ENCODE data around the gene ROGDI.

ROGDI gene

DNA sequence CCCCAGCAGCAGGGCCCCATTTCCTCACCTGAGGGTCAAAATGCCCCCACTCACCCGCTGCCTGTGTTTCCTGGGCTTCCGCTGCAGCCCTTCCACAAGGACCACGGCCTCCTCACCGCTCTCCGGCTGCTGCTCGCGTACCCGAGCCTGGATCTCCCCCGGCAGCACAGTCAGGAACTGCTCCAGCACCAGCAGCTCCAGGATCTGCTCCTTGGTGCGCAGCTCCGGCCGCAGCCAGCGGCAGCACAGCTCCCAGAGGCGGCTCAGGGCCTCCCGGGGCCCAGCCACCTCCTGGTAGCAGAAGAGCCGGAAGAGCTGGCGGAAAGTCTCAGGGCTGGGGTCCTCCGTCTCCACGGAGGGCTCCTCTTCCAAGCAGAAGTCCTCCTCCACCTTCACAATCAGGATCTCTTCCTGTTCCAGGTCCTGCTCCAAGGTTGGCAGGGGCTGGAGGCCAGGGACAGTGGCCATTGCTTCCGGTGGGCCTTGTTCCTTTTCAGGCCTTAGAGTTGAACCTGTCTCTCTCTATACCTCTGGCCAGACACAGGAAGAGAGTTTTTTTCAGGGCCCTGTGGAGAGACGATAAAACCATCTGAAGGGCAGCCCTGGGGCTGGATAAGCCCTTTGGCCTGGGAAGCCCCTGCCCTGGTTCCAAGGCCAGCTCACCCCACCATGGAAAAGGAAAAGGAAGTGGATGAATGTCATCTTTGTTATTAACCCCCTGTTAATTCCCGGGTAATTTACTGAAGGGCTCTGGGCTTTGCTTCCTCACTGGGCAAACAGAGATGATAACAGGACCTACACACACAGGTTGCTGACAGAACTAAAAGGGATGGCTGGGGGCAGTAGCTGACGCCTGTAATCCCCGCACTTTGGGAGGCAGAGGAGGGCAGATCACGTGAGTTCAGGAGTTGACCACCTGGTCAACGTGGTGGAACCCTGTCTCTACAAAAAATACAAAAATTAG lies 36.6 kb downstream of the ROGDI start:
- DNase-seq, result no peak

DNA sequence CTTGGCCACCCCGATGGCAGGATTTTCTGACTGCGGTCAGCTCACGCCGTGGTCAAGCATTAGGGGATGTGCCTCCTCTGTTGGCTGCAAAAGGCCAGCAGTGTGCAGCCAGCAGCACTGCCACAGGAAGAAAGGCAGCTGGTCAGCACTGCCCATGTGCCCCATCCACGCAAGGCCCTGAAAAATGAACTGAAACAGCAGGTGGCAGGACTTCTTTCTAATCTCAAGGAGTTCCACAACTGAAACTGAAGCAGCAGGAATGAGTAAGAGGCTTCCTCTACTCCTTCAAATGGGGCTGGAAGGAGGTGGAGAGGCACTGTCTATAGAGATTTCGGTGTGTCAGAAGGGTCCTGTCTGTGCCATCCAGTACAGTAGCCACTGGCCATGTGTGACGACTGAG lies 38.6 kb downstream of the ROGDI start:
- DNase-seq, result no peak

DNA sequence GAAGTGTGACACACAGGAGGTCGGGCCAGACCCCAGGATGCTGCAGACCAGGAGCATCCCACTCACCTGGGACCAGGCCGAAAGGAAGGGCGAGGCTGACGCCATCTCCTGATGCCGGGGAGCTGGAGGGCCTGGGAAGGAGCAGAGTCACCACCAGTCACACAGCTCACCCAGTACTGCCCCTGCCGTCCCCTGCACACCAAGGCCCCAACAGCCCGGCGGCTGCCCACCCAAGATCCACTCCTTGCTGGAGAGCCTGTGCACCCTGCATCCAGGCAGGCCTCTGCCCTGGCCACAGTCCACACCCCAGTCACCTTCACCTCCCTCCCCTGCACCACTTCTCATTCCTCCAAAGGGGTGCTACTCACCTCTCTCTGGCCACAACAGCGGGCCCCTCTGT lies 40.2 kb downstream of the ROGDI start:
- DNase-seq, result no peak

DNA sequence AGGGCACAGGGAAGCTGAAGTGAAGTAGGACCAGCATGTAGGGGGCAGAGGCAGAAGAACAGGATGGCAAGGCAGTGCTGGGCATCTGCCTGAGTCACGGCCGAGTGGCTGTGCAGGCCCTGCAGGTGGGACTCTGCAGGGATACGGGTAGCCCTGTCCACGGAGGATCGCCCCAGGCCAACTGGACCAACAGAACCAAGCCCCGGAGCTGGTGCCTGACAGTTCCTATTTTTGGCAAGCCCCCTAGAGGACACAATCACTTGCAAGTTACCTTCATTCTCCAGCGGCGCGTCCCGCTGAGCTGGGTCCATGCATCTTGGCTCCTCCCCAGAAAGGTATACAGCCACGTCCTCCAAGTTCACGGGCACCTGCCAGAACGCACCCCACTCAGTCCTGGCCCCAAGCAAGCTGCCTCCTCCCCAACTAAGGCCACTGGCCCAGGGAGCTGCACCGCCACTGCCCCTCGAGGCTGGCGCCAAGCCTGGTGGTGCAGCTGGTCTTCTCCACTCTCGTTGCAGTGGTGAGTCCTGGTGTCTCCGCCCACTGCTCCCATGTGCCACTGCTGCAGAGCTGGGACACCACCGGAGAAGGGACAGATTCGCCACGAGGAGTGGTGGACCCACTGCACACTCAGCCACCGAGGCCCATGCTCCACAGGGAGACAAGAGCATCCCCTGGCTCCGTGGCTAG lies 42.1 kb downstream of the ROGDI start:
- DNase-seq, result no peak

DNA sequence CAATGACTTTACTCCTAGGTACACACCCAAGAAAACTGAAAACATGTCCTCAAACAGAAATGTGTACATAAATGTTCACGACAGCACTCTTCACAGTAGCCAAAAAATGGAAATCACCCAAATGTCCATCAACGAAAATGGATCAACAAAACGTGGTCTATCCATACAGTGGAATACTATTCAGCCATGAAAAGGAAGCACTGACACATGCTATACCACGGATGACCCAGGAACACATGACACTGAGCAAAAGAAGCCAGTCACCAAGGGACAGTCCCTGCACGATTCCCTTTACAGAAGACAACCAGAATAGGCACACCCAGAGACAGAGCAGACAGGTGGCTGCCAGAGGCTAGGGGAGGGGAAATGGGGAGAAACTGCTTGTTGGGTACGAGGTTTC lies 46.7 kb downstream of the ROGDI start:
- no peak for DNase-seq

DNA sequence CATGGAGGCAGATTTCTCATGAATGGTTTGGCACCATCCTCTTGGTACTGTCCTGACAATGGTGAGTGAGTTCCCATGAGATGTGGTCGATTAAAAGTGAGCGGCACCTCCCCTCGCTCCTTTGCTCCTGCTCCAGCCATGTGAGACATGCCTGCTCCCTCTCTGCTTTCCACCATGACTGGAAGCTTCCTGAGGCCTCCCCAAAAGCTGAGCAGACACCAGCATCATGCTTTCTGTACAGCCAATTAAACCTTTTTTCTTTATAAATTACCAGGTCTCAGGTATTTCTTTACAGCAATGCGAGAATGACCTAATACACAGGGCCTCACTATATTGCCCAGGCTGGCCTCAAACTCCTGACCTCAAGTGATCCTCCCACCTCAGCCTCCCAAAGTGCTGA lies 47.6 kb downstream of the ROGDI start:
- DNase-seq, result no peak

DNA sequence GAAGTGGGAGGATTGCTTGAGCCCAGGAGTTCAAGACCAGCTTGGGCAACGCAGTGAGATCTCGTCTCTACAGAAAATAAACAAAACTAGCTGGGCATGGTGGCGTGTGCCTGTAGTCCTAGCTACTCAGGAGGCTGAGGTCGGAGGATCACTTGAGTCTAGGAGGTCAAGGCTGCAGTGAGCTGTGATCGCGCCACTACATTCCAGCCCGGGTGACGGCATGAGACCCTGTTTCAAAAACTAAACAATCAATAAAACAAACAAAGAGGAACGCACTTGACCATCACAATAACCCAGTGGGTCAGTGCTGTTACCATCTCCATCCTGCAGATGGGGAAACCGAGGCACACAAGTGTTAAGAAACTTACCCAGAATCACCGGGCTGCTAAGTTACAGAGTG lies 49.2 kb downstream of the ROGDI start:
- DNase-seq, result no peak

DNA sequence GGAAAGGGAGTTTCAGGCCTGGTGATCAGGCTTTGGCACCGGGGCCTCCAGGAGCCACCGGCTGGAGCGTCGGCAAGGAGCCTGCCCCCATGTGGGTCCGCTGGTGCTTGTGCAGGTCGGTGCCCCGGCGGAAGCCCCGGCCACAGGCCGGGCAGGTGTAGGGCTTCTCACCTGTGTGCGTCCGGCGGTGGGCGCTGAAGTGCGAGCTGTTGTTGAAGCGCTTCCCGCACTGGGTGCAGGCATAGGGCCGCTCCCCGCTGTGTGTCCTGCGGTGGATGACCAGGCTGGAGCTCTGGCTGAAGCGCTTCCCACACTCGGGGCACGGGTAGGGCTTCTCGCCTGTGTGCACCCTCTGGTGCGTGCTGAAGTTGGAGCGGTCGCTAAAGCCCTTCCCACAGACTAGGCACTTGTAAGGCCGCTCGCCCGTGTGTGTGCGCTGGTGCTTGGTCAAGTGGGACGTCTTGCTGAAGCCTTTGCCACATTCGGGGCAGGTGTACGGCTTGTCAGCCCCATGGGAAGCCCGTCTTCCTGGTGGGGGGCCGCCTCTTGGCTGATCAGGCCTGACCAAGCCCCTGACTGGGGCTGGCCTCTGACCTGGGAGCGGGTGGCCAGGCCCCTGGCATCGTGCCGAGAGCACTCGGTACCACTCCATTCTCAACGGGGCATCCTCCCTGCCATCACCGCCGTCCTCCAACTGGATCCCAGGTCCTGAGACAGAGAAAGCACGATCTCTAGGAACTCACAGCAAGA lies 49.9 kb downstream of the ROGDI start:
- no peak for DNase-seq

DNA sequence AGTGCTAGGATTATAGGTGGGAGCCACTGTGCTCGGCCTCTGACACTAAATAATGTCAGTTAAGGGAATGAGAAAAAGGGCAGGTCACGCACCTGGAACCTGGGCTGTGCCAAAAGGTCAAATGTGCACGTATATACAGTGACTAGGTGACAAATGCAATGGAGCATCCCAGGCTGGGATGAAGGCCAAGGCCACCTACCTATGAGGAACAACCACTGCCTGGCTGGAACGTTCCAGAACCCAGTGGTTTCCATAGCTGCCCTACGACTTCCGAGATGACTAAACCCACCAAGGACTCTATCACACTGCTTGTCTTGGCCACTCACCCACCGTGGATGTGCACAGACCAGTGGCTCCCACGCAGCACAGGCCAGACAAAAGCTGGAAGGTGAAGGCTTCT lies 51.5 kb downstream of the ROGDI start:
- no peak for DNase-seq

DNA sequence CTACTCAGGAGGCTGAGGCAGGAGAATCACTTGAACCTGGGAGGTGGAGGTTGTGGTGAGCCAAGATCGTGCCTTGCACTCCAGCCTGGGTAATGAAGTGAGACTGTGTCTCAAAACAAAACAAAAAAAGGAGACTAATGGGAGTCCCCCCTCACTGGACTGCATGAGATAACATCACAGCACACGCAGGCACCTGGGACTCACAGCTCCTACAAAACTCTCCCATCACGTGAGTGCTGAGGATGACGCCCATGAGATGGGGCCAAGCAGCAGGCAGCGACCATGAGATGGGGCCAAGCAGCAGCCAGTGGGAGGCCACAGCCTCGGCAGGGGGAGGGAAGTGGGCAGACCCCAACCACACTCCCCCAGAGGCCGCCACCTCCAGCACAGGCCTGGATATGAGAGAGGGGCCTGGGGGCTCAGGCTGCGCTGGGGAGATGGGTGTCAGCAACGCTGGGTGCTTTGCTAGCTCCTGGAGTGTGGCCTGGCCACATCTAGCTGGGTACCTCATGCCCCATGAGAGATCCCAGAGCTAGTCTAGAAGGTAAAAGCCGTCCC lies 52.7 kb downstream of the ROGDI start:
- no peak for DNase-seq

DNA sequence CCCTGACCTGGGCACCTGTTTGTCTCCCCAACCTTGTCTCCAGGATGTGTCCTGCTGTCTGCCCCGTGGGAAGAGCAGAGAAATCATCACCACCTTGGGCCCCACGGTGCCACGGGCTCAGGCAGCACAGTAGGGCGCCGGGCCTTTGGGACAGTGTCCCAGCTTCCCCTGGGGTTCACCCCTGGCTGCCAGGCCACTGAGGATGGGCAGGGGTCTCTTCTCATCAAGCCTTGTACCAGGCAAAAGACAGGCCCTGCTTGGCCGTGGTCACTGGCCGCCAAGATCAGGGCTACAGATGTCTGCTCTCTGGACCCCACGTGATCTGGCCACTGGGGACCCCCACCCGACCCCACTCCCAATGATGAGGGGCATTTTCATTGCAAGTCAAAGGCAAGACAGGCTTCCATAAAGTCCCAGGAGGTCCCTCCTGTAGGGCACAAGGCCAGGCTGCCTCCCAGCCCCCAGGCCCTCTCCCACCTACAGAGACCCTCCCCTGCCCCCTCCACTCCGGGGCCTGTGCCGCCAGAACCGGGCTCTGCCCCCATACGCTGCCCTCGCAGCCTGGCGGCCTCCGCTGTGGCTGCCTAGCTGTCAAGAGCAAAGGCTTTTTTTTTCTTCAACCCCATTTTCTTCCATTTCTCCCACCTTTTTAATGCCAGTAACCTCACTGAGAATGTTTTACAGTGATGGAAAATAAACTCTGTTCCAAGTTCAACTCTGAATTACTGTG lies 53.6 kb downstream of the ROGDI start:
- no peak for DNase-seq

DNA sequence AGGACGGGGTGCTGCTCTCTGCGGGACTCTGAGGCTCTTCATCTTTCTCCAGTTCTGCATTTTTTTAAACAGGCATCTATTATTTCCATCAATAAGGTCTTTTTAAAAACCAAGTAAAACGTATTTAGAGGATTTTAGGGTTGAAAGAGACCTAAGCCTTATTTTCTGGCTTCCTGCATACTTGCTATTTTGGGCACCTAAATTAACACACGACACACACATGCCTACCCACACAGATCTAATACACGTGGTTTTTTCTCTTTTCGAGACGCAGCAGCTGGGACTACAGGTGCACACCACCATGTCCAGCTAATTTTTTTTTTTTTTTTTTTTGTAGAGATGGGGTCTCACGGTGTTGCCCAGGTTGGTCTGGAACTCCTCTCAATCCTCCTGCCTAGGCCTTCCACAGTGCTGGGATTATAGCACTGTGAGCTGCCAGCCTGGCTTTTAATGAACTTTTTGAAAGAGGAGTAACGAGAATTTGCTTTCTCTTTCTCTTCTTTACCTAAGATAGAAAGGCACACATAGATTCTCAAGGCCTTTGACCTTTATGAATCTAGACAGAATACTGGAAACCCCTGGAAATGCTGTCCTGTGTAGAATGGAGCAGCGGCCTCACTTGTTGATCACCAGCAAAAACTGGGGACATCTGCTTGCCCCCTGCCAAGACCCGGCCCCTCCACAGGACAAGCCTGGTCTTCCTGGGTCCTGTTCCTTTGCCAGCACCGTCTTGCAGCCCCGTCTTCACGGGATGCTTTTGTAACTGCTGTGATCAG lies 54.3 kb downstream of the ROGDI start:
- DNase-seq, result no peak

DNA sequence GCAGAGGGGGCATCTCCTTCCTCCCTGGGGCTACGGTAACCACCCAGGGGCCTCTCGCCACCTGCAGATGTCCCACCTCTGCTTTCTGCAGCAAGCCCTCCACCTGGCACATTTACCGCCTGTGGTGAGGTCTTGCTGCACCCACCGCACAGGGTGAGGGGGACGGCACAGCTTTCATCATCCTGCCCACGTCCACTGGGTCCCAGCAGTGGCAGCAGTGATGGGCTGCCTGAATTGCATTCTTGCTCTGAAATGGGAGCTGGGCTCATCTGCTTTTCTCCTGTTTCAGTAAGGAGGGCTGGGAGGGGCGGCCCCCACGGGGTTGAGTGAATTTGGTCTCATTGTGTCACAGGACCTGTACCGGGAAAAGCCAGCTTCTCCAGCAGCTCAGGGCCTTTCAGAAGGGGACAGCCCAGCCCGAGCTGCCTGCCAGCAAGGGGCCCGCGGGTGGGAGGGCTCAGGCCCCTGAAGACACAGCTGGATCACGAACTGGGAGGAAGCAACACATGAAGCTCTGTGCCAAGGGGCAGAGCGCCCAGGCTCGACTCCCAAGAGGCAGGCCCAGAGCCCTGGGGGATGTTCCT lies 55.4 kb downstream of the ROGDI start:
- no peak for DNase-seq
